GM19397 (cell line): Measurements from ENCODE around the gene ENDOD1.
"Not testable (repeated sequence)": the region's sequence is repeated elsewhere in the genome, so short reads cannot be mapped to it uniquely, and the experiment has no call there.

Source experiments
- ATAC-seq: cut with Tn5 transposase; IDR thresholded peaks from one replicate; pipeline ENCODE4 v1.9.1; 2021; ENCODE audit warnings: mild to moderate bottlenecking, moderate library complexity; ENCODE audit not compliant: unreplicated experiment

Gene ENDOD1

GRCh38 chr11:95102733-95103132 is 13.1 kb downstream of the ENDOD1 start:
- no peak for ATAC-seq

- no peak for ATAC-seq
These were observed 14.1 kb downstream of the ENDOD1 start for GRCh38 chr11:95103701-95104100.

DNA sequence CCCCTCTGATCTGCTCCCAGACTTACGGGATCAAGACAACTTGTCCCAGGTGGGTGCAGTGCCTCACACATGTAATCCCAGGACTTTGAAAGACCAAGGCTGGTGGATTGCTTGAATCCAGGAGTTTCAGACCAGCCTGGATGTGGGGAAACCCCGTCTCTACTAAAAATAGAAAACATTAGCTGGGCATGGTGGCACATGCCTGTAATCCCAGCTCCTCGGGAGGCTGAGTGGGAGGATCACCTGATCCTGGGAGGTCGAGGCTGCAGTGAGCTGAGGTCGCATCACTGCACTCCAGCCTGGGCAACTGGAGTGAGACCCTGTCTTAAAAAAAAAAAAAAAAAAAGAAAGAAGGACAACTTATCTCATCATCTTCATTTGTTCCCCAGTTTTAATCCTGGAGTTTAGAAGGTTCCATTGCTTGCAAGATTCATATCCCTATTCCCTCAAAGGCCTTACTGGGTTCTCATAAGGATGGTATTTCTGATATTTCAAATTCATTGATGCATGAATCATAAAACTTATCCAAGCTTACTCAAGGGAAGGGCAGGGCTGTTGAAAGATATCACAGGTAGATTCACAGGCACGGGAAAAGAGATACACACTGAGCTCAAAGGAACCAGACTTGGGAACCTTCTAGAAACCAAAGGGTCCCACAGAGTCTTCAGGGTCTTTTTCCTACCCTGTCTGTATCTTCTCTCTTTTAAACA is 14.6 kb downstream of the ENDOD1 start:
- ATAC-seq, result no peak

GRCh38 chr11:95104856-95105255 is 15.2 kb downstream of the ENDOD1 start:
- ATAC-seq, result no peak

DNA sequence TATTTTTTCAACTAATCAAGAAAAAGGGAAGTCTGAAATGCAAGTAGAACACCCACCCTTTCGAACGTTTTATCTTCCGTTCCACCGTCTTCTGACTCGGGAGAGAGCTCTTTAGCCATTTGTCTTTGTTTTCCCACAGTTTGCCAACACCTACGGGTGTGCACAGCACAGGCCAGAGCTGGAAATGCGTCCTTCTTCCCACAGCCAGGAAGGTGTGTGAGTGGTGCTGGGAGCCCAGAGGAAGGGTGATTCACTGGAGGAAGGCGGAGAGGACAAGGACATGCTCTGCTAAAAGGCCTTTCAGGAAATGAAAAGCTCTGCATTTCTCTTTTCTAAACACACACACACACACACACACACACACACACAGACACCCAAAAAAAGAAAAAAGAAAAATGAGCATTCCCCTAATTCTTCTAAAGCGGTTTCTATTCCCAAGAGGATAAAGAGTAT is 18.5 kb downstream of the ENDOD1 start:
- no peak for ATAC-seq

DNA sequence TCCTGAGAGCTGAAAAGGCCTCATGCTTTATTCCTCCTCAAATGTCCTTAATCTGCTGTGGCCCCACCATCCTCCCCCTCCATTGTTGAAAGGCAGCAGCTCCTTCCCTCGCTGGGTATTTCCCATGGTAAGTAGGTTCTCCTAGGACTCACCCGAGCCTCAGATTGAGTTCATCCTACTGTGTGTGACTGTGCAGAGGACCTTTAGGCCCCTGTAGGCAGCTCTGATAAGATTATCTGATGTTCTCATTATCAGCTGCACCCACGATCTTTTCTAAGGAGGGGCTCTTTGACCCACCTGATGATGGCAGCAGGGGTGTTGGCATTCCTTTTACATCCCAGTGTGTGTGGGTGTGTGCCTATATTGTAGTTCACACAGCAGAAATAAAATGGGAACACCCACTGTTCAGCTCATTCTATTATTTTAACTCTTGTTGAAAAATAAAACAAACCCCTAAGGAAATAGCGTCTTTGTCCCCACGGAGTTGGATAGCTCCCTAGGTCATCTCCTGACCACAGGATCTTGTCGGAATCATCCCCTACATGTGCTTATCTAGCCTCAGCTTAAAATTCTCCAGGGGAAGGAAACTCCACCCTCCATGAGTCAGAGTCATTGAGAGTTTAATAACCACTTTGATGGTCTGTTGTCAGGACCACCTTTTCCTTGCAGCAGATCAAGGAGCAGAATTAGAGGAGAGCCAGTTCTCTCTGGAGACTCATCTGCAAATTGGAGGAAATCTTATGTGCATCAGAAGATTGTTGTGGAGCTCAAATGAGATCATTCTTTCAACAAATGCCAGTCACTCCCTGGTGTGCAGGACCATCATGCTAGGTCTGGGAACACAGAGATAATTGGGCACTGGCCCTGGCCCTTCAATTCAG is 19.3 kb downstream of the ENDOD1 start:
- no peak for ATAC-seq

DNA sequence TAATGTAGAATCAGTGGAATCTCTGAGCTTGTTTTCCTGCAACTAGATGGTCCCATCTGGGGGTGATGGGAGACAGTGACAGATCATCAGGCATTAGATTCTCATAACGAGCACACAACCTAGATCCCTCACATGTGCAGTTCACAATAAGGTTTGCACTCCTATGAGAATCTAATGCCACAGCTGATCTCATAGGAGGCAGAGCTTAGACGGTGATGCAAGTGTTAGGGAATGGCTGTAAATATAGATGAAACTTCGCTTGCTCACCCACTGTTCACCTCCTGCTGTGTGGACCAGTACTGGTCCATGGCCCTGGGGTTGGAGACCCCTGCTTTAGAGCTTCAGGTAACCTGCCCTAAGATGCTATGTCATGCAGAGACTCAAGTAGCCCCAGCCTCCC is 21.8 kb downstream of the ENDOD1 start:
- not testable (repeated sequence) for ATAC-seq

DNA sequence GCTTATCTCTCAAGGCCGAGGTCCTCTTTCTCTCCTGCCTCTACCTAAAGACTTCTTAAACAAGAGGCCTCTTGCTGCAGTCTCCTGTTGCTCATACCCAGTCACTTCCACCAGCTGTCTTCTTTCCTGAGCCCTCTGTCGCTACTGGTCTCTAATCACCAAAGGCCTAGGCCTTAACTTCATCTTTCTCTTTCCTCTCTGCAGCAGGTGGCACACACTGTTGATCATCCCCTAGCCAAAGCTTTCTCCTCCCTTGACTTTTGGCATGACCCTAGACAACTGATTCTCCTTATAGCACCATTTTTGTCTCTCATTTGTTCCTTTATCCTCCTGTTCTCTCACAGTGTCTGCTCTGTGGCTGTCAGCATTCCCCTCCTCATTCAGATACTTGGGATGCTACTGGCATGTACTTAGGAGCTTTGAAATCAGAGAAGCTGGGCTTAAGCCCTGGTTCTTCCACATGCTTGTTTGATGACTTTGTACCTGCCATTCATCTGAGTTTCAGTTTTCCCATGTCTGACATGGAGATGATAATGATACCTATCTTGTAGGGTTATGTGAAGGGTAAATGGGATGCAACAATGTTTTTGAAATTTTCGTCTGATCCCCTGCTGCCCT is 22.4 kb downstream of the ENDOD1 start:
- ATAC-seq, result no peak

- ATAC-seq, result no peak
These were observed 26.0 kb downstream of the ENDOD1 start for GRCh38 chr11:95115597-95115996.

DNA sequence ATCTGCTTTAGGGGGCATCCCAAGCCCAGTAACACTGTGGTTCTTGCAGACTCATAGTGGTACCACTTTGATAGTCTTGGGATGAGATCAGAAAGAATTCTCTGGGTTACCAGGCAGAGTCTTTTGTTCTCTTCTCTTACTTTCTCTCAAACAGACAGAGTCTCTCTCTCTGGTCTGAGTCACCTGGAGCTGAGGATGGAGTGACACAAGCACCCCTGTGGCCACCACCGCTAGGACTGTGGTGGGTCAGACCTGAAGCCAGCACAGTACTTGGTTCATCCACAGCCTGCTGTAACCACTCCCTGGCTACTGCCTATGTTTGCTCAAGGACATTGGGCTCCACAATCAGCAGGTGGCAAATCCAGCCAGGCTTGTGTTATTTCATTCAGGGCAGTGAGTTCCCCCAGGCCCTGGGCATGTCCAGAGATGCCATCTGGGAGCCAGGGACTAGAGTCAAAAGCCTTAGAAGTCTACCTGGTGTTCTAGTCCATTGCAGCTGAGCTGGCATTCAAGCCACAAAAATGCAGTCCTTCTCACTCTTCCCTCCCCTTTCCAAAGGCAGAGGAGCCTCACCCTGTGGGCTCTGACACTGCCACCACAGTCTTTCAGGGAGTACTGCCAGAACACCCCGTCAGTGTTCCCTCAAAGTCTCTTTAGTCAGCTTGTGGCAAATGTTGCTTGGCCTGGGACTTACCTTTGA is 29.9 kb downstream of the ENDOD1 start:
- no peak for ATAC-seq

GRCh38 chr11:95121698-95122097 is 32.1 kb downstream of the ENDOD1 start:
- ATAC-seq, result no peak

DNA sequence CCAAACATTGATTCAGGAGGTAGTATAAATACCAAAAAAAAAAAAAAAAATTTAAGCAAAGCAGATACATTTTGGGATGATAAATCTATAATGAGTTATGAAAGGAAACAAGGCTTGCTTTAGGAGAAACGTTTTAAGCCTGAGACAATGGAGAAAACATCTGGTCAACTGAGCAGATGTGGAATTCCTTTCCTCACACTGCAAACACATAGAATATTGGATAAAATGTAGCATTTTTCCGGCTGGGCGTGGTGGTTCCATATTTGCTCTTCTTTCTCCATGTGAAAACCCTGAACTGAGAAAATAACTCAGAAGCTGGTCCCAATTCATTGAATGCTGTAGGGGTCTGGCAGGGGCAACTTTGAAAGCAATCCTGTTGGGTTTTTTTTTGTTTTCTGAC is 33.9 kb downstream of the ENDOD1 start:
- ATAC-seq, result no peak

DNA sequence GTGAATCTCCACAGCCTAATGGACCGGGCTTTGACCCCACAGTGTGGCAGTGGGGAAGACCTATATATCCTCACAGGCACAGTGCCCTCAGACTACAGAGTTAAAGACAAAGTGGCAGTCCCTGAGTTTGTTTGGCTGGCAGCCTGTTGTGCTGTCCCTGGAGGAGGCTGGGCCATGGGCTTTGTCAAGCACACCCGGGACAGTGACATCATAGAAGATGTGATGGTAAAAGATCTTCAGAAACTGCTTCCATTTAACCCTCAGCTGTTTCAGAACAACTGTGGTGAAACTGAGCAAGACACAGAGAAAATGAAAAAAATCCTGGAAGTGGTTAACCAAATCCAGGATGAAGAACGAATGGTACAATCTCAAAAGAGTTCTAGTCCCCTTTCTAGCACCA is 39.0 kb downstream of the ENDOD1 start:
- no peak for ATAC-seq

- no peak for ATAC-seq
These were observed 43.3 kb downstream of the ENDOD1 start for GRCh38 chr11:95132956-95133355.

DNA sequence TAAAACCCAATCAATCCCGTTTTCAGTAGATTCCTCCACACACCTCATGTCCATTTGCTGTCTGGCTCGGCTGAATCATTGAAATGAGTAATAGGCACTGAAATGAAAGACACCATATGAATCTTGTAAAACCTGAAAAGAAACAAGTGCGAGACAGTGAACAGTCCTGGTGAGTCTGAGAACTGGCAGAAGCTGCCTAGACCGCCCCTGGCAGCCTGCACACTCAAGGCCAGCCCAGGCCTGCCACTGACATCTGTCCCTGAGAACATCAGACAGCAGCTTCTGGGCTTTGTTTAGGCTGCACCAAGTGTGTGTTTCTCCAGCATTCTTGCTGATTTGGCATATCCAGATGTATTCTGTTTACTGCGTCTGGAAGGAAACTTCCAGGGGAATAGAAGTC is 44.8 kb downstream of the ENDOD1 start:
- no peak for ATAC-seq

- no peak for ATAC-seq
These were observed 45.5 kb downstream of the ENDOD1 start for GRCh38 chr11:95135155-95135554.

- no peak for ATAC-seq
These were observed 46.2 kb downstream of the ENDOD1 start for GRCh38 chr11:95135880-95136279.

- not testable (repeated sequence) for ATAC-seq
These were observed 47.1 kb downstream of the ENDOD1 start for GRCh38 chr11:95136747-95137146.

DNA sequence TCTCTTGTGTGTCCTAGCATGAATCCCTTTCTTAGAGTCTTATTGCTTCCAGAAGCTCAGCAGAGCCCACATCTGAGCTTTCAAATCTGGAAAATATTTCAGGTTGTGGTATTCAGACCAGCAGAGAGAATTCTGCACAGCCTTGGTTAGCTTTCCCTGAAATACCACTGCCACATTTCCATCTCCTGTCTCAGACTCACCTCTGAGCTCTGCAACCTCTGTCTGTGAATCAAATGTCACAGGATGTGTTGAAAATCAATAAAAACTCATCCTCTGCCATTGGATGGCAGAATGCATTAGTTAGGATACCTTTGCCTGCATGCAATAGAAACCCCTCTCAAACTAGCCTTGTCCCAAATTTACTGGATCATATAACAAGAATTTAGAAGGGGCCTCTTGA is 47.7 kb downstream of the ENDOD1 start:
- no peak for ATAC-seq

GRCh38 chr11:95138448-95138847 is 48.8 kb downstream of the ENDOD1 start:
- peak; percentile 74 for ATAC-seq

GRCh38 chr11:95140397-95141033 is 50.9 kb downstream of the ENDOD1 start:
- no peak for ATAC-seq
